HK-2 (cell line): ENCODE results near the gene STXBP1.
"Not testable (repeated sequence)": the region's sequence is repeated elsewhere in the genome, so short reads cannot be mapped to it uniquely, and the experiment has no call there.

Source experiments
- DNase-seq: peaks from one replicate; pipeline ENCODE4 v3.0.0-alpha.2; 2018; ENCODE audit not compliant: unreplicated experiment

The STXBP1 gene

GRCh38 chr9:127614961-127615360, 2.9 kb downstream of the STXBP1 start:
- DNase-seq, result no peak

DNA sequence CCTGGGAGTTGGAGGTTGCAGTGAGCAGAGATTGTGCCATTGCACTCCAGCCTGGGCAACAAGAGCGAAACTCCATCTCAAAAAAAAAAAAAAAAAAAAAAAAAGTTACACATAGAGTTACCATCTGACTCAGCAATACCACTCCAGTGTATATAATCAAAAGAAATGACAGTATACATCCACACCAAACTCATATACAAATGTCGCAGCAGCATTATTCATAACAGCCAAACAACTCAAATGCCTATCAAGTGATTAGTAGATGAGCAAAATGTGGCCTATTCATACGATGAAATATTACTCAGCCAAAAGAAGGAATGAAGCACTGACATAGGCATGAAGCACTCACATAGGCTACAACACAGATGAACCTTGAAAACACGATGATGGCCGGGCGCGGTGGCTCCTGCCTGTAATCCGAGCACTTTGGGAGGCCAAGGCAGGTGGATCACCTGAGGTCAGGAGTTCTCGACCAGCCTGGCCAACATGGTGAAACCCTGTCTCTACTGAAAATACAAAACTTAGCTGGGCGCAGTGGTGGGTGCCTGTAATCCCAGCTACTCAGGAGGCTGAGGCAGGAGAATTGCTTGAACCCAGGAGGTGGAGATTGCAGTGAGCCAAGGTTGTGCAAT, 9.4 kb downstream of the STXBP1 start:
- DNase-seq, result not testable (repeated sequence)

DNA sequence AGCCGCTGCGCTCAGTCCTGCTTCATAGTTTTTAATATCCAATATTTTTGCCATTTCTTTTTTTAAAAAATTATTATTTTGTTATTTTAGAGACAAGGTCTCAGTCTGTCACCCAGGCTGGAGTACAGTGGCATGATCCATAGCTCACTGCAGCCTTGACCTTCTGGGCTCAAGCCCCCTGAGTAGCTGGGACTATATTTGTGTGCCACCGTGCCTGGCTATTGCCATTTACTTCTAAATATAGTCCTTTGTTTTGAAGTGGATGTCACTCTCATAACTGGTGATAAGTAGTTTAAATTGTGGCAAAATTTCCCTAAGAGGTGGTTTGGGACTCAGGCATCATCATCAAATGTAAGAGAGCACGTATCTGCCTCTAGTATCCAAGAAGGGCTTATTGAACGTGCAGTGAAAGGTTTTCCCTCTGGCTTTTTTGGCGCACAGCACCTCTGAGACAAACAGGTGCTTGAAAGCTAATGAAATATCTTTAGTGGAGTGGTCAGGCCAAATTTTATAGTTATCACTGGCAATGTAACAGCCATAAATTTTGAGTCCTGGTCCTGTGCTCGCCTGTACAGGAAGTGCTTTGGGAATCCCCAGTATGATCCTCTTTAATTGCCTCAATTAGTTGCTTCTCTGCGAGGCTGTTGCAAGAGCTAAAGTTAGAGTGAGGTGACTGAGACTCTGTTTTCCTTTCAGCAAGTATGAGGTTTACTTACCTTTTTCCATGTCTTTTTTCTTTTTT, 14.8 kb downstream of the STXBP1 start:
- no peak for DNase-seq

DNA sequence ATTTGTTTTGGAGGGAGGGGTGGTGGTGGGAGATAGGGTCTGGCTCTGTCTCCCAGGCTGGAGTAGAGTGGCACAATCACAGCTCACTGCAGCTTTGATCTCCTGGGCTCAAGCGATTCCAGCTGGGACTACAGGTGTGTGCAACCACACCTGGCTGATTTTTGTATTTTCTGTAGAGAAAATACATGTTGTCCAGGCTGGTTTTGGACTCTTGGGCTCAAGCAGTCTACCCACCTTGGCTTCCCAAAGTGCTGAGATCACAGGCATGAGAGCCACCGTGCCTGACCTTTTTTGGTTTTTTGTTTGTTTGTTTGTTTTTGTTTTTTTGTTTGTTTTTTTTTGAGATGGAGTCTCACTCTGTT, 15.4 kb downstream of the STXBP1 start:
- DNase-seq, result no peak

- no peak for DNase-seq
Measured at GRCh38 chr9:127628758-127629467, 16.8 kb downstream of the STXBP1 start.

DNA sequence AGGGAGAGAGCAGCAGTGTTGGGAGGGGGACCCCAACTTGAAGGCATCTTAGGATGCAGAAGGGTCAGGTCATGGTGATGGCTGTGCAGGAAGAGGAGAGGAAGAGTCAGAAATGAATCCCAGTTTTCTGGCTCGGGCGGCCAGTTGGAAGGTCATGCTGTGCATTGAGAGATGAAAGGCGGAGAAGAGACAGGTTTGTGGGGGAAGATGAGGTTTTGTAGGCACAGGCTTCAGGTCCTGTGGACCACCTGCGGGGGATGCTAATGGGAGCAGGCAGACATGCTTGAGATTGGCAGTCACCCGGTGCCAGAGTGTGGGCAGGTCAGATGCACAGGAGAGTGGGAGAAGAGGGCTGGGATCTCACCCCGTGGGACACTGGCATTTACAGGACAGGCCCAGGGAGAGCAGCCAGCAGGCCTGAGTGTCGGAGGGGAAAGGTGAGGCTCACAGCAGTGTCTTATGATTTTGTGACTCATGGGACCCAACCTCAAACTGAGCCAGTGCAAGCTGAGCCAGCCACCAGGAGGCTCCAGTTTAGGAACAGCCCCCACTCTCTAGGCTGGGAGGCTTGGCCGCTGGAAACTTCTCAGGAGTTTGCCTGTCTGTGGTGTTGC, 17.5 kb downstream of the STXBP1 start:
- no peak for DNase-seq

DNA sequence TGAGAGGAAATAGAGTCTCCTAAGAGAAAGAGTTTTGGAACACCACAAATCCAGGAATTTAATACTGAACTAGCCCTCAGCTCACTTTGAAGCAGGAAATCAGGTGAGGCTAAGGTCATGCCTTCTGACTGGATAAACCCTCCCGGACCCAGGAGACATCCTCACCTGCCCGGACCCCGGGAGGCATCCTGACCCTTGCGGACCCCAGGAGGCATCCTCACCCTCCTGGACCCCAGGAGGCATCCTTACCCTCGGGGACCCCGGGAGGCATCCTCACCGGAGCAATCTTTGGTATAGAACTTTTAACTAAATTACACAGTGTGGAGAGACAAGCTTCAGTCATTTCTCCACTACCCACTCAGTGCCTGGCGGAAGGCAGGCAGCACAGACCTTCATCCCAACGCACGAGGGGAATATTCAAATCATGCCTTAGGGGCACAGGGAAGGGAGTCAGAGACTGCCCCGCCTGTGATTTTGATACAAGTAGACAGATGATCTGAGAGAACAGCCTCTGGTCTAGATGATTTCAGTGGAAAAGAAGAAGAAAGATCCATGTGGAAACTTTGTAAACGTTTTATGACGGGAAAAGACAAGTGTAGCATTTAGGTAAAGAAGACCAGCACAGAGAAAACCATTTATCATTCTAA, 21.3 kb downstream of the STXBP1 start:
- DNase-seq, result no peak

DNA sequence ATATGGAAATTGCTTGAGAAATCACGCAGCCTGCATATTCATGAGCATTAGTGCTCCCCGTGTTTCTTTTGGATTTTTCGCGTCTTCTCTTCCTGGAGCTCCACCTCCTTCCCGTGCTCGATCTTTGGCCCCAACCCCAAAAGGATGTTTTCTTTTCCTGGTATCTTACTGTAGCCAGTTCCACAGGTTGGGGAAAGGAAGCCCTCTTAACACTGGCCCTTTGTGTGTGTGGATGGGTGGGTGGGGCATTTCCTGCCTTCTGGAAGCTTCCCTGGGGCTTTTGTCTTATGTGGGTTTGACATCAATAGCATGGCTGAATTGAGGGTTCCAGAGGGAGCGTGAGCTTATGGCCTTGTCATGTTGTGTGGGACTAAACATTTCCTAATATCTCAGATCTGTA, 21.9 kb downstream of the STXBP1 start:
- no peak for DNase-seq

- no peak for DNase-seq
Measured at GRCh38 chr9:127634698-127635097, 22.6 kb downstream of the STXBP1 start.

- no peak for DNase-seq
Measured at GRCh38 chr9:127635201-127635735, 23.2 kb downstream of the STXBP1 start.

DNA sequence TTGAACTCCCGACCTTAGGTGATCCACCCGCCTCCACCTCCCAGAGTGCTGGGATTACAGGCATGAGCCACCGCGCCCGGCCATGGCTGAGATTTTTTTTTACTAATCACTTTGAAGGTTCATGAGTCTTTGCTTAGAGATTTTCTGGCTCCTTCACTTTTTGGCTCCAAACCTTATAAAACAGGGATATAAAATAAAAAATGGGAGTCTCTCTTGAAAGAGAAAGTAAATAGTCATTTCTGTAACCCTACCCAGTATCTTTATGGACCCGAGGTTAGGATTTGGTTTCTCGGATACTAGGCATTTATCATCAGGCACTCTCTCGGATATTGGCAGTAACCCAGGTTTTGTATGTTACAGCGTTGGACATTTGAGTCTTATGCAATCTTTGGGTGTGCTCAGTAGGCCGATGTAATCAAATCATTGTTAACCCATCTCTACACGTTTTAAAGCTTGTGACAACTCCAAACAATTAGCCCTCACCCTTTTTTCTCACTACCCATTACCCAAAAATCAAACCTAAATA, 25.3 kb downstream of the STXBP1 start:
- DNase-seq, result no peak

DNA sequence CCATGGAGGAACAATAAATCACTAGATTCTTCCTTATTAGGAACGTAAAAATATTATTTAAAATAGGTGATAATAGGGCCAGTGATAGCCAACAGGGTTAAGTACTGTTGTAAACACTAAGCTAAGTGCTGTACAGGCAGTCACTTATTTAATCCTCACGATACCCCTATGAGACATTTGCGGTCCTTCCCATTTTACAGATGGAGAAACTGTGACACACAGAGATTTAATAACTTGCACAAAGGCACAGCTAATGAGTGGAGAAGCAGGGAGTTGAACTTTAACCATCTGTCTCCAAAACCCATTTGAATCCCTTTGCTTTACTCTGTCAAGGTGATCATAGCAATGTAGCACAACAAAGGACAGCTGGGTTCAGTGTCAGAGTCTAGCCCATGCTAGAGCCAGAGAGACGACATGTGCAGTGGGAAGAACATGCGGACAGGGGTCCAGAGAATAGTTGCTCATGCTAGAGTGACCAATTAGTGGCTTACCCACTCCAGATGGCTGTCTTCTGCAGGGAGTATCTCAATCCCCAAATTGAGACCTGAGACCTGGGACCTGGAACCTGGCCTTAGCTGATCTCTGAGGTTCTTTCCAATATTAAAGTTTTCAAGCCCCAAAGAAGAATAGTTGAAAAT, 28.9 kb downstream of the STXBP1 start:
- DNase-seq, result no peak

- no peak for DNase-seq
Measured at GRCh38 chr9:127642082-127642740, 30.1 kb downstream of the STXBP1 start.

GRCh38 chr9:127644146-127644827, 32.2 kb downstream of the STXBP1 start:
- no peak for DNase-seq

GRCh38 chr9:127644943-127645342, 32.9 kb downstream of the STXBP1 start:
- no peak for DNase-seq

GRCh38 chr9:127647451-127647850, 35.4 kb downstream of the STXBP1 start:
- no peak for DNase-seq

DNA sequence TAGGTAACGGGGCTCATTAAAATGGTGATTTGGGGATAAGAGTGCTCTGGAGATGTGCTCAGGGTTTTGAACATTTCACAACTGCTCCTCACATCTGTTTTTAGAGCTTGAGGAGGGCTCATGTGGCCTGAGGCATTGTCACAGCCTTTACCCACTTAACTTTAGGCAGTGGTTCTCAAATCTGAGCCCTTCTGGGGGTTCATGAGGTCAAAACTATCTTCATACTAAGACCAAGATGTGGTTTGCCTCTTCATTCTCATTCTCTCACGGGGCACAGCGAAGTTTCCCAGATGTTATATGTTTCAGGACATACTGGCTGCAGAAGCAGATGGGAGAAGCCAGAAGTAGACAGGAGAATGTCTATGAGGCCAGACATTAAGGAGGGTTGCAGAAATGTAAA, 38.4 kb downstream of the STXBP1 start:
- DNase-seq, result no peak

GRCh38 chr9:127651697-127652610, 39.9 kb downstream of the STXBP1 start:
- DNase-seq, result no peak

DNA sequence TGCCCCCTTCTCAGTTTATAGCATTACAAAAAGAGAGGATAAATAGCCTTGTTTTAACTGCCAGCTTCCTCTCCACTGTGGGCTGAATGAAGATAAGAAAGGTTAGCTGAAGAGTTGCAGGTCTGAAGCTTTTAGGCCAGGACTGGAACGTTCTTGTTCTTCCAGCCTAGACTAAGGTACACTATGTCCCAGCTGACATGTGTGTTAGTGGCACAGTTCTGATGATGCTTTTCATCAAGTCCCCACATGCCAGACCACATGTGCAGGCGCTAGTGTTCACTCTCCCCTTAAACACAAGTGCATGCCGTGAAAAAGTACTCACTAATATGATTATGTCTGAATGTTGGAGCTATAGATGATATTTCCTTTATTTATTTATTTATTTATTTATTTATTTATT, 40.7 kb downstream of the STXBP1 start:
- DNase-seq, result no peak
